ENCODE results near the gene NGDN.

DNA sequence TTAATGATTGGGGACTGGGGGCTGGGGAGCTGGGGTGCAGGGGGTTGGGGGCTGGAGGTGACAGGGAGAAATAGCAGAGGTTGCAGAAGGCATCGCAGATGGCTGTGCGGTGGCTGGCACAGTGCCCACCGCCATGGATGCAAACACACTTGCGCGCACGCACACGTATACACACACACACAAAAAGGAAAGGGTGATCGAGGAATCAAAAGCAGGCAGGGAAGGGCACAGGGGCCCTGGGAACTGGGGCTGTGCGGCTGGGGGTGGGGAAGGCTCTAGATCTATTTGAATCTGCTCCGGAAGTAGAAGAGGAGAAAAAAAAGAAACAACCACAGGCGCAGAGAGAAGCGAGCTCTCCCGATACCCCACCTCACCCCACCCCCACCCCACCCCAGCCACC is 42.7 kb downstream of the NGDN start:
- TF ChIP-seq, protein P1, sequence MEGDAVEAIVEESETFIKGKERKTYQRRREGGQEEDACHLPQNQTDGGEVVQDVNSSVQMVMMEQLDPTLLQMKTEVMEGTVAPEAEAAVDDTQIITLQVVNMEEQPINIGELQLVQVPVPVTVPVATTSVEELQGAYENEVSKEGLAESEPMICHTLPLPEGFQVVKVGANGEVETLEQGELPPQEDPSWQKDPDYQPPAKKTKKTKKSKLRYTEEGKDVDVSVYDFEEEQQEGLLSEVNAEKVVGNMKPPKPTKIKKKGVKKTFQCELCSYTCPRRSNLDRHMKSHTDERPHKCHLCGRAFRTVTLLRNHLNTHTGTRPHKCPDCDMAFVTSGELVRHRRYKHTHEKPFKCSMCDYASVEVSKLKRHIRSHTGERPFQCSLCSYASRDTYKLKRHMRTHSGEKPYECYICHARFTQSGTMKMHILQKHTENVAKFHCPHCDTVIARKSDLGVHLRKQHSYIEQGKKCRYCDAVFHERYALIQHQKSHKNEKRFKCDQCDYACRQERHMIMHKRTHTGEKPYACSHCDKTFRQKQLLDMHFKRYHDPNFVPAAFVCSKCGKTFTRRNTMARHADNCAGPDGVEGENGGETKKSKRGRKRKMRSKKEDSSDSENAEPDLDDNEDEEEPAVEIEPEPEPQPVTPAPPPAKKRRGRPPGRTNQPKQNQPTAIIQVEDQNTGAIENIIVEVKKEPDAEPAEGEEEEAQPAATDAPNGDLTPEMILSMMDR (IDR thresholded peaks at IDR 0.05 in 8 of 11, conservative IDR thresholded peaks at IDR 0.05 in 3 of 11) = no peak
- no peak for TF ChIP-seq POLR2A (IDR thresholded peaks at IDR 0.05)

Measured in spleen (tissue), 7 donors.